Heart left ventricle (tissue), 13 donors: ENCODE measurements around the gene STUM.

Source experiments
- CTCF ChIP-seq, 12 donors: fragments of 200-600 bp; sonication (generic) in 4 of 12; IDR thresholded peaks; one replicate each; pipeline versions ENCODE4 v1.5.0 to v1.8.0; 2018 to 2022; ENCODE audit warnings: antibody characterized with exemption in 12 of 12, mild to moderate bottlenecking in 5 of 12
- POLR2A ChIP-seq, 2 donors: fragments of 450-650 bp; IDR thresholded peaks; one replicate each; pipeline ENCODE4 v1.6.1; 2017; ENCODE audit warnings: antibody characterized with exemption in 2 of 2, mild to moderate bottlenecking in 2 of 2, moderate library complexity in 2 of 2
- donor health status: ischemic (EF 13 %, LVEDD 7.1; RV severe dilation, severe dysfunction).
- donor health status: DM: no; HTN: yes; CAD: no.
- donor health status: DM: no; HTN: no; CAD: no.
- donor health status: ischemic (EF 25% LVEDD 6.9; RV normal size, moderate dysfunction).
- donor health status: ischemic (EF 25% LVEDD 5.7; RV mildly dilated, moderate dysfunction).
- donor health status: ischemic (EF 35%, LVEDD 5.7; RV mildly dilated, moderate dysfunction).
- donor health status: nonischemic (EF 11% LVEDD 7.7; RV severe dilation, severe dysfunction).
- donor health status: DM: yes; HTN: yes; CAD: no.
- donor health status: PGD.
- donor health status: ischemic (EF 29% LVEDD 5.4; RV normal size, mild dysfunction).
- donor health status: nonischemic (EF 23%, LVEDD 6.1; RV moderate dilation, normal function).

DNA sequence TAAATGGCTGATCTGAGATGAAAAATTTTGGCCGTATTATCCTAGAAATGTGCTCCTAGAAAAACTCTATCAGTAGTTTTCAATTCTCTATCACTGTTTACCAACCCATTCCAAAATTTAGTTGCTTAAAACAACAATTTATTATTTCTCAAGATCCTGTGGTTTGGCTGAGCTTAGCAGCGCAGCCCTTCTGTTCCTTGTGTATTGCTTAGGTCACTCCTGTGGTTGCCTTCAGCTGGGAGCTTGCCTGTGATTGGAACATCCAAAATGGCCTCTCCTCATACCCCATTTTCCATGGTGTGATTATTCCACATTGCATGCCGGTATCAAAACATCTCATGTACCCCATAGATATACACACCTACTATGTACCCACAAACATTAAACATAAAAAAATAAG, 22.8 kb upstream of the STUM start:
- TF ChIP-seq CTCF (IDR thresholded peaks at IDR 0.05) (no peak), POLR2A (IDR thresholded peaks at IDR 0.05) (no peak)
